ENCODE measurements around the gene ISX.

- TF ChIP-seq GATA3 (IDR thresholded peaks at IDR 0.05; ENCODE audit: low read depth, low read length) (no peak), GATA2 (IDR thresholded peaks at IDR 0.05; ENCODE audit: low read depth, low read length) (no peak)
Measured at GRCh38 chr22:35065796-35066218, at the start of gene ISX.

Measured in SH-SY5Y (cell line).